GM21447 (cell line): Measurements from ENCODE around the gene PRSS22.

Experiments
- ATAC-seq: cut with Tn5 transposase; IDR thresholded peaks from one replicate; pipeline ENCODE4 v1.9.1; 2021; ENCODE audit not compliant: unreplicated experiment

The PRSS22 gene

GRCh38 chr16:2817340-2818271, 40.4 kb downstream of the PRSS22 start:
- no peak for ATAC-seq

DNA sequence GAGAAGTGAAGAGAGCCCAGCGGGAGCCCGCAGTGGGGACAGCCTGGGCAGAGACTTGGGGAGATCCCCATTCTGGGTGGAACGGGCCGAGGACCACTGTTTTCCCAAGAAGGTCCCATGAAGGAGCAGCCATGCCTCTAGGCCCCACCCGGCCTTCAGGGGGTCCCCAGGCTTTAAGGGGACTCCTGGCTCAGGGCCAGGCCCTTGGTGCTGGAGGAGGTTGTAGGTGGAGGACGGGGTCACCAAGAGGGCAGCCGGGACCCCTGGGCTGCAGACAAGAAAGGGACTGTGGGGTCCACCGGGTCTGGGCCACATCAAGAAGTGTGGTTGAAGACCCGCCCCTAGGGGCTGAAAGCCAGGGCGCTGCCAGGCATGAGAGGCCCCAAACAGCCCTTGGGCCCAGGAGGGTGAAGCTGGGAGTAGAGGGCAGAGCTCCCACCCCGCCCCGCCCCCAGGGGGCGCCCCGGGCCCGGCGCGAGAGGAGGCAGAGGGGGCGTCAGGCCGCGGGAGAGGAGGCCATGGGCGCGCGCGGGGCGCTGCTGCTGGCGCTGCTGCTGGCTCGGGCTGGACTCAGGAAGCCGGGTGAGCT, 41.1 kb downstream of the PRSS22 start, which contains the start of gene PRSS21:
Gene PRSS21, plus strand, starts transcription at position 487 of the 589 bp plus-strand sequence. Its CDS starts 32 bp downstream, at position 519.
- no peak for ATAC-seq

GRCh38 chr16:2815299-2815771, 42.6 kb downstream of the PRSS22 start:
- no peak for ATAC-seq

DNA sequence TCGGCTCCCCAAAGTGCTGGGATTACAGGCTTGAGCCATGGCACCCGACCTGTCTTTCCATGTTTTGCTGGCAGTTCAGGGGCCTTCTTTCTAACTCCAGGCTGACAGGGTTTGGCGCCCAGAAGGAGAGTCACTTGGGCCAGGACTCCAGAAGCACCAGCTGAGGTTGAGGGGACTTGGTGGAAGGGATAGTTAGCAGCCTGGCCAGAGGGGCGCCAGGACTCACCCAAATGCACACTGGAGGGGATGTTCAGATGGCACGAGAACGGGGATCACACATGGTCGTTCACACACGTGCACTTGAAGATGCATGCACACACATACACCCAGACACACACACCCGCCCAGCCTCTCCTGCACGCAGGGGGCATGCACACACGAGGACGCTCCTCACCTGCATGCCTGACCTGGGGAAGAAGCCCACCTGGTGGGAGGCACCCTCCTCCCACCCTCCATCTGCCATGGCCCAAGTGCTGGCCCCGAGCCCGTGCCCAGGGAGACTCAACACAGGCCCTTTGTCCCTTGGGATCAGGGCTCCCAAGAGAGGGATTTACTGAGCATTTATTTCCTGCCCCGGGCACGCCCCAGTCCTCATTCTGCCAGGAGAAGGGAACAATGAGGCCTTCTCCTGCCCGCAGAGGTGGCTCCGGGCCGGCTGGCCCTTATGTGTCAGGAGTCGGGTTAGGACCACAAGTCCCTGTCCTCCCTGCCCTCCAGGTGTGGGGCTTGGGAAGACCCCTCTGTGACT, 43.2 kb downstream of the PRSS22 start:
- ATAC-seq = no peak

- no peak for ATAC-seq
These were observed 44.2 kb downstream of the PRSS22 start for GRCh38 chr16:2813771-2814221.

GRCh38 chr16:2811703-2812471, 46.1 kb downstream of the PRSS22 start:
- ATAC-seq = no peak

GRCh38 chr16:2810651-2811050, 47.3 kb downstream of the PRSS22 start:
- ATAC-seq = no peak

- no peak for ATAC-seq
These were observed 48.7 kb downstream of the PRSS22 start for GRCh38 chr16:2809149-2809760.

DNA sequence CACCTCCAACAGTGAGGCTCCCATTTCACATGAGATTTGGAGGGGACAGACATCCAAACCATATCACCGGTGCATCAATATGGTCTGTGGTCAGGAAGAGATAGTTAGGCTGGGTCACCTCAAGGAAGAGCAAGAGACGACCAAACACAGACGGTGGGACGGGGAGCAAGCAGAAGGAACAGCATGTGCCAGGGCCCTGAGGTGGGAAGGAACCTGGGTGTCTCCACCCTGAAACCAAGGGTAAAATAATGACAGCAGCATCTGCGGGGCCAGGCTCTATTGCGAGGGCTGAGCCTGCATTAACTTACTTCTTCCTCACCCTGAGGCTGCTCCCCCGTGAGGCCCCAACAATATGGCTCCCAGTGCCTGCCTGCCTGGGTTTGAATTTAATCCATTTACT, 49.8 kb downstream of the PRSS22 start:
- no peak for ATAC-seq

GRCh38 chr16:2806286-2806685, 51.7 kb downstream of the PRSS22 start:
- no peak for ATAC-seq

GRCh38 chr16:2804728-2805127, 53.2 kb downstream of the PRSS22 start:
- no peak for ATAC-seq

- ATAC-seq = no peak
These were observed 54.3 kb downstream of the PRSS22 start for GRCh38 chr16:2803545-2804195.
